Tibial nerve (tissue), 4 donors: Measurements from ENCODE around the gene CD300LB.

Source experiments
- EP300 ChIP-seq, 2 donors: sonication (generic); formaldehyde crosslinking; IDR thresholded peaks; one replicate each; pipeline ENCODE4 v1.6.1; 2017; ENCODE audit warnings: antibody characterized with exemption in 2 of 2, mild to moderate bottlenecking in 1 of 2
- POLR2A ChIP-seq, 2 donors: fragments of 450-650 bp; IDR thresholded peaks; one replicate each; pipeline ENCODE4 v1.6.1; 2017; ENCODE audit warnings: antibody characterized with exemption in 2 of 2, mild to moderate bottlenecking in 2 of 2, moderate library complexity in 2 of 2
- TF ChIP-seq, protein P1 (sequence below), 5 experiments: fragments of 200-600 bp in 3 of 5; fragments of 450-650 bp in 2 of 5; sonication (generic) in 3 of 5; IDR thresholded peaks; one replicate each; pipeline ENCODE4 v1.5.1; 2016 to 2019; ENCODE audit warnings: antibody characterized with exemption in 5 of 5, mild to moderate bottlenecking in 3 of 5, moderate library complexity in 2 of 5

DNA sequence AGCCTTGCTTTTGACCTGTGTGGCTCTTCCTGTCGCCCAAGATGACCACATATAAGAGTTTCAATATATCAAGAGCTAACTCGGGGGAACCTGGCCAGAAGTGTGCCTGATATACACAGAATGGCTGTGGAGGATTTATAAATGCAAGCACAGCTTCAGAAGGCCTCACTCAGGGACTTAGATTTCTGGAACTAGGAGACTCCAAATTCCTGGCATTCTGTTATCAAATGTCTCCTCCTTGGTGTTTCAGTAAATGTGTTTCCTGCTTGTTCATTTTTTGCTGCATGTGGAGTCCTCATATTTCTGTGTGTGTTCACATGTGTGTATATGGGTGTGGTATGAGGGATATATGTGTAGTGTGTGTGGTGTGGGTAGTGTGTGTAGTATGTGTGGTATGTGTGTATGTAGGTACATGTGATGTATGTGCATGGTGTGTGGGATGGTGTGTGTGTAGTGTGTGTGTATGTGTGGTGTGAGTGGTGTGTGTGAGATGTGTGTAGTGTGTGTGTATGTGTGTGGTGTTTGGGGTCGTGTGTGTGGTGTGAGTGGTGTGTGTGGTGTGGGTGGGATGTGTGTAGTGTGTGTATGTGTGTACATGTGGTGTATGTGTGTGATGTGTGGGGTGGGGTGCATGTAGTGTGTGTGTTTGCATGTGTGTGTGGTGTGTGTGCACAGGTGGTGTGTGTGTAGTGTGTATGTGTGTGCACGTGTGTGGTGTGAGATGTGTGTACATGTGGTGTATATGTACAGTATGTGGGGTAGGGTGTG, 37.0 kb upstream of the CD300LB start:
- TF ChIP-seq, protein P1, sequence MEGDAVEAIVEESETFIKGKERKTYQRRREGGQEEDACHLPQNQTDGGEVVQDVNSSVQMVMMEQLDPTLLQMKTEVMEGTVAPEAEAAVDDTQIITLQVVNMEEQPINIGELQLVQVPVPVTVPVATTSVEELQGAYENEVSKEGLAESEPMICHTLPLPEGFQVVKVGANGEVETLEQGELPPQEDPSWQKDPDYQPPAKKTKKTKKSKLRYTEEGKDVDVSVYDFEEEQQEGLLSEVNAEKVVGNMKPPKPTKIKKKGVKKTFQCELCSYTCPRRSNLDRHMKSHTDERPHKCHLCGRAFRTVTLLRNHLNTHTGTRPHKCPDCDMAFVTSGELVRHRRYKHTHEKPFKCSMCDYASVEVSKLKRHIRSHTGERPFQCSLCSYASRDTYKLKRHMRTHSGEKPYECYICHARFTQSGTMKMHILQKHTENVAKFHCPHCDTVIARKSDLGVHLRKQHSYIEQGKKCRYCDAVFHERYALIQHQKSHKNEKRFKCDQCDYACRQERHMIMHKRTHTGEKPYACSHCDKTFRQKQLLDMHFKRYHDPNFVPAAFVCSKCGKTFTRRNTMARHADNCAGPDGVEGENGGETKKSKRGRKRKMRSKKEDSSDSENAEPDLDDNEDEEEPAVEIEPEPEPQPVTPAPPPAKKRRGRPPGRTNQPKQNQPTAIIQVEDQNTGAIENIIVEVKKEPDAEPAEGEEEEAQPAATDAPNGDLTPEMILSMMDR (IDR thresholded peaks at IDR 0.05): no peak
- TF ChIP-seq EP300 (IDR thresholded peaks at IDR 0.05): no peak
- no peak for TF ChIP-seq POLR2A (IDR thresholded peaks at IDR 0.05)
